IMR-90 (cell line): Measurements from ENCODE around the gene TBC1D1. TPM values are rescaled to one million over a fixed set of nuclear protein-coding genes. Genes with fewer than 3 reads are reported as not detected.

ENCODE experiments used
- ATAC-seq: fragments of 200-7000 bp; cut with Tn5 transposase; 2 replicates; pipeline ENCODE4 v1.9.1; 2020; ENCODE audit warnings: low read depth, mild to moderate bottlenecking, moderate library complexity
- BruUV-seq: library from RNA; stranded (reverse); fragments of 400-500 nt; replicated peaks from 2 replicates; lab custom pipeline; 2021; lab: Mats Ljungman, UMichigan
- CTCF ChIA-PET: fragments of 300-600 bp; formaldehyde crosslinking; extraction: SDS; loops from one replicate; lab custom pipeline; 2021; ENCODE audit warnings: antibody characterized with exemption; lab: Yijun Ruan, JAX
- POLR2A ChIA-PET: fragments of 300-600 bp; sonication (Branson Sonifier 250); formaldehyde crosslinking; loops from one replicate; lab custom pipeline; 2022; ENCODE audit warnings: antibody characterized with exemption; ENCODE audit not compliant: unreplicated experiment; lab: Charles Lee
- DNase-seq: peaks from one replicate; pipeline ENCODE4 v3.0.0; 2013
- H2AFZ ChIP-seq: replicated peaks from 2 replicates; pipeline ENCODE3; 2013; ENCODE audit warnings: low read length, mild to moderate bottlenecking; ENCODE audit not compliant: poor library complexity
- H2AK5ac ChIP-seq: 2 replicates; pipeline ENCODE4 v1.6.1; 2013; ENCODE audit warnings: low read depth, low read length, inconsistent platforms
- H2AK9ac ChIP-seq: replicated peaks from 2 replicates; pipeline ENCODE3; 2013; ENCODE audit warnings: mild to moderate bottlenecking, low read depth, low read length, moderate library complexity; ENCODE audit not compliant: poor library complexity
- H2BK120ac ChIP-seq: 2 replicates; pipeline ENCODE4 v1.6.1; 2013; ENCODE audit warnings: low read depth, low read length, inconsistent platforms
- H2BK15ac ChIP-seq: 3 replicates; pipeline ENCODE4 v1.6.1; 2013; ENCODE audit warnings: low read depth, low read length, inconsistent platforms
- H2BK20ac ChIP-seq: 2 replicates; pipeline ENCODE4 v1.6.1; 2013; ENCODE audit warnings: low read depth, mild to moderate bottlenecking, inconsistent platforms, low read length, moderate library complexity
- H2BK5ac ChIP-seq: 2 replicates; pipeline ENCODE4 v1.6.1; 2013; ENCODE audit warnings: mild to moderate bottlenecking, low read depth, low read length, inconsistent platforms; ENCODE audit not compliant: poor library complexity, severe bottlenecking
- H3K14ac ChIP-seq: replicated peaks from 2 replicates; pipeline ENCODE4 v1.6.1; 2013; ENCODE audit warnings: low read depth, low read length, inconsistent platforms
- H3K18ac ChIP-seq: 2 replicates; pipeline ENCODE4 v1.6.1; 2013; ENCODE audit warnings: low read depth, low read length, control low read depth
- H3K23ac ChIP-seq: 2 replicates; pipeline ENCODE4 v1.6.1; 2013; ENCODE audit warnings: low read depth, low read length, inconsistent platforms
- H3K27ac ChIP-seq: 2 replicates; pipeline ENCODE4 v1.5.1; 2013; ENCODE audit warnings: mild to moderate bottlenecking, control low read depth, low read length; ENCODE audit not compliant: insufficient read depth
- H3K27me3 ChIP-seq: 2 replicates; pipeline ENCODE4 v1.6.1; 2013; ENCODE audit warnings: low read length; ENCODE audit not compliant: control insufficient read depth, insufficient read depth
- H3K36me3 ChIP-seq: 2 replicates; pipeline ENCODE4 v1.6.1; 2013; ENCODE audit warnings: low read length, mixed read lengths; ENCODE audit not compliant: control insufficient read depth, insufficient read depth
- H3K4ac ChIP-seq: 2 replicates; pipeline ENCODE4 v1.6.1; 2013; ENCODE audit warnings: low read depth, low read length, inconsistent platforms
- H3K4me1 ChIP-seq: 2 replicates; pipeline ENCODE4 v1.6.1; 2013; ENCODE audit warnings: low read length, mixed read lengths; ENCODE audit not compliant: control insufficient read depth, insufficient read depth
- H3K4me2 ChIP-seq: 2 replicates; pipeline ENCODE4 v1.6.1; 2013; ENCODE audit warnings: low read depth, mild to moderate bottlenecking, control low read depth, low read length, moderate library complexity
- H3K4me3 ChIP-seq: 2 replicates; pipeline ENCODE4 v1.5.1; 2013; ENCODE audit warnings: low read depth, mild to moderate bottlenecking, control low read depth, low read length, moderate library complexity; ENCODE audit not compliant: insufficient read depth
- H3K56ac ChIP-seq: 2 replicates; pipeline ENCODE4 v1.6.1; 2013; ENCODE audit warnings: low read length, inconsistent platforms; ENCODE audit not compliant: insufficient read depth; ENCODE audit errors: extremely low read depth
- H3K79me1 ChIP-seq, 2 experiments: 2 replicates each; pipeline ENCODE4 v1.6.1; 2013; ENCODE audit warnings: low read length in 2 of 2, inconsistent platforms in 1 of 2, low read depth in 1 of 2
- H3K9ac ChIP-seq: 2 replicates; pipeline ENCODE4 v1.6.1; 2013; ENCODE audit warnings: low read depth, low read length, control low read depth
- H3K9me1 ChIP-seq: 2 replicates; pipeline ENCODE4 v1.6.1; 2013; ENCODE audit warnings: low read length, inconsistent platforms; ENCODE audit not compliant: insufficient read depth
- H3K9me3 ChIP-seq: 2 replicates; pipeline ENCODE4 v1.6.1; 2013; ENCODE audit warnings: low read length; ENCODE audit not compliant: control insufficient read depth, insufficient read depth
- H4K20me1 ChIP-seq: 2 replicates; pipeline ENCODE4 v1.6.1; 2013; ENCODE audit warnings: low read length, inconsistent platforms; ENCODE audit not compliant: insufficient read depth
- H4K5ac ChIP-seq: 2 replicates; pipeline ENCODE4 v1.6.1; 2013; ENCODE audit warnings: mild to moderate bottlenecking, low read depth, low read length, control low read depth
- H4K8ac ChIP-seq, 2 experiments: 2 replicates each; pipeline ENCODE4 v1.6.1; 2013; ENCODE audit warnings: low read depth in 2 of 2, low read length in 2 of 2, control low read depth in 1 of 2, inconsistent platforms in 1 of 2
- H4K91ac ChIP-seq: 2 replicates; pipeline ENCODE4 v1.6.1; 2013; ENCODE audit warnings: low read depth, low read length, inconsistent platforms; ENCODE audit not compliant: insufficient read depth
- BHLHE40 ChIP-seq: fragments of 150-350 bp; IDR thresholded peaks from 2 replicates; pipeline ENCODE4 v1.6.1; 2016; ENCODE audit warnings: mild to moderate bottlenecking, low read depth, low read length
- CEBPB ChIP-seq: IDR thresholded peaks from 2 replicates; pipeline ENCODE4 v1.6.1; 2012; ENCODE audit warnings: low read depth, low read length, improper control_type of control experiment
- CTCF ChIP-seq: conservative IDR thresholded peaks from 2 replicates; pipeline ENCODE4 v1.5.1; 2012; ENCODE audit warnings: mild to moderate bottlenecking, low read depth, low read length, improper control_type of control experiment
- FOS ChIP-seq: fragments of 150-350 bp; IDR thresholded peaks from 2 replicates; pipeline ENCODE4 v1.6.1; 2016; ENCODE audit warnings: low read depth, low read length
- MAFK ChIP-seq: IDR thresholded peaks from 2 replicates; pipeline ENCODE4 v1.6.1; 2012; ENCODE audit warnings: low read depth, low read length, improper control_type of control experiment
- MAZ ChIP-seq: IDR thresholded peaks from 2 replicates; pipeline ENCODE4 v1.6.1; 2012; ENCODE audit warnings: low read depth, mild to moderate bottlenecking, low read length, improper control_type of control experiment, moderate library complexity, borderline replicate concordance
- NFE2L2 ChIP-seq: fragments of 150-350 bp; IDR thresholded peaks from 2 replicates; pipeline ENCODE4 v1.6.1; 2016; ENCODE audit warnings: low read depth, mild to moderate bottlenecking, low read length
- POLR2A ChIP-seq: IDR thresholded peaks from 2 replicates; pipeline ENCODE4 v1.6.1; 2012; ENCODE audit warnings: mild to moderate bottlenecking, low read depth, low read length
- RFX5 ChIP-seq: IDR thresholded peaks from 2 replicates; pipeline ENCODE4 v1.8.0; 2012; ENCODE audit warnings: low read depth, mild to moderate bottlenecking, low read length, moderate library complexity
- SMC3 ChIP-seq: fragments of 150-350 bp; IDR thresholded peaks from 2 replicates; pipeline ENCODE4 v1.6.1; 2016; ENCODE audit warnings: low read depth, mild to moderate bottlenecking, antibody characterized with exemption, low read length, moderate library complexity
- WGBS, 2 experiments: methylation state at CpG; one replicate each; pipeline versions ENCODE4 v1.1.5 to v1.1.7; 2013; ENCODE audit warnings: missing lambda C conversion rate in 2 of 2; ENCODE audit not compliant: insufficient read length in 1 of 2; ENCODE audit errors: extremely low coverage in 2 of 2; 5-methylcytosine and 5-hydroxymethylcytosine counted together
- dilution Hi-C: fragments of 300-500 bp; cut with HindIII; formaldehyde crosslinking; loops from one replicate; pipeline ENCODE4 v1.14.3; 2018; ENCODE audit warnings: low sequenced_read_pairs; ENCODE audit not compliant: unreplicated experiment
- in situ Hi-C: fragments of 300-500 bp; cut with MboI; formaldehyde crosslinking; loops from 3 replicates; pipeline ENCODE4 v1.14.3; 2019; ENCODE audit warnings: low sequenced_read_pairs, inconsistent platforms, mixed read lengths
- intact Hi-C: fragments of 100-400 bp; cut with micrococcal nuclease; formaldehyde crosslinking; loops from 2 replicates; pipeline ENCODE4 v1.10.0; 2022
- polyA plus RNA-seq, 3 experiments: library from polyadenylated mRNA; depleted of rRNA; stranded (reverse); fragments of >200 nt; gene quantifications; 2 replicates each; pipeline ENCODE4 v1.2.3, GENCODE V29; 2012; ENCODE audit warnings: low replicate concordance in 1 of 3
- total RNA-seq: library from RNA; depleted of rRNA; stranded (reverse); fragments of >200 nt; gene quantifications from 2 replicates; pipeline ENCODE4 v1.2.3, GENCODE V29; 2012

TBC1D1 gene
- total and polyA plus RNA-seq, 2 of the 4 experiments (the other 2 are of a cell fraction), result 42.4 to 104 TPM

- no TSS peak for BruUV-seq
- intact Hi-C loops, result no loop called here
- no peaks in the 10 kb centered on the region for H3K27me3 ChIP-seq
These were observed 22.6 kb upstream of the TBC1D1 start for GRCh38 chr4:37868238-37868637.

More at GRCh38 chr4:37868238-37868637, 22.6 kb upstream of the TBC1D1 start:
- in situ Hi-C loops, result no loop called here
- H3K14ac ChIP-seq, result no peak overlapping the region
- H2BK120ac ChIP-seq, result no peak overlapping the region
- H4K5ac ChIP-seq, result no peak overlapping the region
- ChIA-PET POLR2A (no interaction called here), CTCF (no interaction called here)
- no peaks in the 10 kb centered on the region for H3K4me1 ChIP-seq
- H3K4me2 ChIP-seq, result no peak overlapping the region
- no peak overlapping the region for H3K56ac ChIP-seq
- no peak overlapping the region for H2AK5ac ChIP-seq
- no peak overlapping the region for H2BK20ac ChIP-seq
- H3K4ac ChIP-seq, result no peak overlapping the region
- H3K23ac ChIP-seq, result no peak overlapping the region
- H2AFZ ChIP-seq, result no peak overlapping the region
- H2AK9ac ChIP-seq, result no peak overlapping the region
- no peak overlapping the region for H4K8ac ChIP-seq
- no peaks in the 10 kb centered on the region for H3K79me1 ChIP-seq
- H4K20me1 ChIP-seq, result no peaks in the 10 kb centered on the region
- H3K9me3 ChIP-seq, result no peaks in the 10 kb centered on the region
- dilution Hi-C loops, result no loop called here
- H2BK5ac ChIP-seq, result no peak overlapping the region
- ATAC-seq (no peak), DNase-seq (no peak)
- no peaks in the 10 kb centered on the region; the same call in 1 of the 2 replicates for H3K36me3 ChIP-seq
- no peak overlapping the region for H3K18ac ChIP-seq
- 96% methylated on average over 3 of the region's 4 CpGs; no CpG with 5 or more reads in 1 of the 2 experiments for WGBS, 2 experiments
- no peaks in the 10 kb centered on the region for H3K9me1 ChIP-seq
- no peak overlapping the region for H3K9ac ChIP-seq
- no peak overlapping the region for H4K91ac ChIP-seq
- no peak overlapping the region for H3K27ac ChIP-seq
- TF ChIP-seq CEBPB (no peak), NFE2L2 (no peak), RFX5 (no peak), CTCF (no peak), MAZ (no peak), FOS (no peak), MAFK (no peak), BHLHE40 (no peak), POLR2A (no peak), SMC3 (no peak)
- no peak overlapping the region for H3K4me3 ChIP-seq
- no peak overlapping the region for H2BK15ac ChIP-seq
